Gastroesophageal sphincter (tissue), 4 donors: ENCODE measurements around the gene GHRH. TPM values are rescaled to one million over a fixed set of nuclear protein-coding genes. Genes with fewer than 3 reads are reported as not detected.

Source experiments
- ATAC-seq: fragments of 150-250 bp; one replicate; pipeline ENCODE4 v1.9.1; 2016; ENCODE audit warnings: mild to moderate bottlenecking, moderate library complexity
- H3K27ac ChIP-seq, 4 donors: fragments of 200-600 bp; sonication (generic) in 3 of 4; 1 replicate in 3 of 4; 2 replicates in 1 of 4; pipeline ENCODE4 v1.5.1; 2016 to 2019
- H3K27me3 ChIP-seq: fragments of 200-600 bp; sonication (generic); one replicate; pipeline ENCODE4 v1.5.1; 2019
- H3K36me3 ChIP-seq, 2 donors: fragments of 200-600 bp; sonication (generic); one replicate each; pipeline ENCODE4 v1.5.1; 2019; ENCODE audit warnings: control low read depth in 1 of 2
- H3K4me1 ChIP-seq, 3 donors: fragments of 200-600 bp; sonication (generic); 1 replicate in 2 of 3; 2 replicates in 1 of 3; pipeline ENCODE4 v1.5.1; 2016 to 2019; ENCODE audit warnings: control low read depth in 2 of 3
- H3K4me3 ChIP-seq, 2 donors: fragments of 200-600 bp; sonication (generic); one replicate each; pipeline ENCODE4 v1.5.1; 2019; ENCODE audit warnings: mild to moderate bottlenecking in 1 of 2, moderate library complexity in 1 of 2
- H3K9me3 ChIP-seq, 3 donors: fragments of 200-600 bp; sonication (generic); one replicate each; pipeline ENCODE4 v1.5.1; 2017 to 2019; ENCODE audit warnings: control low read depth in 2 of 3
- CTCF ChIP-seq, 4 experiments: fragments of 200-600 bp in 2 of 4; fragments of 450-650 bp in 2 of 4; sonication (generic) in 1 of 4; IDR thresholded peaks; one replicate each; pipeline ENCODE4 v1.5.1; 2017 to 2019; ENCODE audit warnings: antibody characterized with exemption in 4 of 4, mild to moderate bottlenecking in 2 of 4, moderate library complexity in 2 of 4
- EP300 ChIP-seq: sonication (generic); formaldehyde crosslinking; IDR thresholded peaks from one replicate; pipeline ENCODE4 v1.6.1; 2017; ENCODE audit warnings: antibody characterized with exemption, mild to moderate bottlenecking
- POLR2A ChIP-seq, 2 donors: fragments of 450-650 bp; IDR thresholded peaks; one replicate each; pipeline ENCODE4 v1.6.1; 2017; ENCODE audit warnings: antibody characterized with exemption in 2 of 2, mild to moderate bottlenecking in 2 of 2, moderate library complexity in 1 of 2
- POLR2AphosphoS5 ChIP-seq: sonication (generic); formaldehyde crosslinking; IDR thresholded peaks from one replicate; pipeline ENCODE4 v1.6.1; 2017; ENCODE audit warnings: antibody characterized with exemption
- WGBS, 2 donors: methylation state at CpG; one replicate each; pipeline ENCODE4 v1.1.5; 2018; ENCODE audit warnings: low coverage in 1 of 2; 5-methylcytosine and 5-hydroxymethylcytosine counted together
- total RNA-seq, 4 donors: library from RNA; depleted of rRNA; stranded (reverse); fragments of >200 nt; gene quantifications; one replicate each; pipeline ENCODE4 v1.1.0, GENCODE V29; 2016

GHRH gene
- total RNA-seq, 4 donors from 2014 or later, result not detected

GRCh38 chr20:37259031-37259430 is 2.6 kb downstream of the GHRH start:
- no peak overlapping the region for H3K4me3 ChIP-seq
- H3K36me3 ChIP-seq, result no peaks in the 10 kb centered on the region
- TF ChIP-seq EP300 (no peak), POLR2AphosphoS5 (no peak), POLR2A (IDR thresholded peaks at IDR 0.05) (no peak), CTCF (IDR thresholded peaks at IDR 0.05) (no peak)
- H3K27ac ChIP-seq, result no peak overlapping the region
- 61 to 73% methylated on average over 9 to 11 of the region's 11 CpGs for WGBS, 2 donors
- H3K4me1 ChIP-seq, result no peaks in the 10 kb centered on the region
- no peak for ATAC-seq
- peaks cover 0 to 7% (median 0%) of the 10 kb centered on the region in 3 donors for H3K9me3 ChIP-seq
- peaks cover 8% of the 10 kb centered on the region for H3K27me3 ChIP-seq

GRCh38 chr20:37257988-37258387 is 3.6 kb downstream of the GHRH start:
- Histone ChIP-seq H3K27me3 (peaks cover 8% of the 10 kb centered on the region), H3K4me1 (no peaks in the 10 kb centered on the region), H3K36me3 (no peaks in the 10 kb centered on the region), H3K27ac (no peak overlapping the region), H3K4me3 (no peak overlapping the region), H3K9me3 (peaks cover 0 to 8% (median 0%) of the 10 kb centered on the region in 3 donors)
- TF ChIP-seq CTCF (IDR thresholded peaks at IDR 0.05) (no peak), POLR2AphosphoS5 (no peak), EP300 (no peak), POLR2A (IDR thresholded peaks at IDR 0.05) (no peak)
- no peak for ATAC-seq
- WGBS, 2 donors, result 87 to 100% methylated on average over 2 to 3 of the region's 9 CpGs

GRCh38 chr20:37257530-37257929 is 4.1 kb downstream of the GHRH start:
- Histone ChIP-seq H3K4me1 (no peaks in the 10 kb centered on the region), H3K27ac (no peak overlapping the region), H3K4me3 (no peak overlapping the region), H3K9me3 (peaks cover 0 to 8% (median 0%) of the 10 kb centered on the region in 3 donors), H3K36me3 (no peaks in the 10 kb centered on the region), H3K27me3 (peaks cover 8% of the 10 kb centered on the region)
- no peak for TF ChIP-seq EP300
- TF ChIP-seq POLR2AphosphoS5, result no peak
- TF ChIP-seq POLR2A (IDR thresholded peaks at IDR 0.05), result no peak
- no peak for TF ChIP-seq CTCF (IDR thresholded peaks at IDR 0.05)
- no peak for ATAC-seq
- no CpG with 5 or more reads among the region's 2 CpGs for WGBS, 2 donors

GRCh38 chr20:37256286-37256685 is 5.3 kb downstream of the GHRH start:
- ATAC-seq, result no peak
- Histone ChIP-seq H3K27me3 (peaks cover 4% of the 10 kb centered on the region), H3K9me3 (peaks cover 0 to 8% (median 0%) of the 10 kb centered on the region in 3 donors), H3K36me3 (no peaks in the 10 kb centered on the region), H3K27ac (no peak overlapping the region), H3K4me3 (no peak overlapping the region), H3K4me1 (no peaks in the 10 kb centered on the region)
- TF ChIP-seq CTCF (IDR thresholded peaks at IDR 0.05) (no peak), POLR2AphosphoS5 (no peak), POLR2A (IDR thresholded peaks at IDR 0.05) (no peak), EP300 (no peak)
- WGBS, 2 donors, result no CpG with 5 or more reads among the region's 11 CpGs

GRCh38 chr20:37254114-37254878 is 7.3 kb downstream of the GHRH start:
- no peak for ATAC-seq
- TF ChIP-seq POLR2AphosphoS5, result no peak
- WGBS, 2 donors, result 85% methylated on average over 4 to 7 of the region's 7 CpGs
- H3K27ac ChIP-seq, result no peak overlapping the region
- H3K9me3 ChIP-seq, result peaks cover 0 to 8% (median 0%) of the 10 kb centered on the region in 3 donors
- H3K4me3 ChIP-seq, result no peak overlapping the region
- no peaks in the 10 kb centered on the region for H3K27me3 ChIP-seq
- no peaks in the 10 kb centered on the region for H3K4me1 ChIP-seq
- no peaks in the 10 kb centered on the region for H3K36me3 ChIP-seq
